Measurements from ENCODE around the gene PTPRM.
A peak's percentile ranks its signal among the peaks of the same experiment; 100 is the strongest.
"Not testable (repeated sequence)": the region's sequence is repeated elsewhere in the genome, so short reads cannot be mapped to it uniquely, and the experiment has no call there.

Gene PTPRM

GRCh38 chr18:7958897-7959146 is 391.7 kb downstream of the PTPRM start:
- DNase-seq = no peak

DNA sequence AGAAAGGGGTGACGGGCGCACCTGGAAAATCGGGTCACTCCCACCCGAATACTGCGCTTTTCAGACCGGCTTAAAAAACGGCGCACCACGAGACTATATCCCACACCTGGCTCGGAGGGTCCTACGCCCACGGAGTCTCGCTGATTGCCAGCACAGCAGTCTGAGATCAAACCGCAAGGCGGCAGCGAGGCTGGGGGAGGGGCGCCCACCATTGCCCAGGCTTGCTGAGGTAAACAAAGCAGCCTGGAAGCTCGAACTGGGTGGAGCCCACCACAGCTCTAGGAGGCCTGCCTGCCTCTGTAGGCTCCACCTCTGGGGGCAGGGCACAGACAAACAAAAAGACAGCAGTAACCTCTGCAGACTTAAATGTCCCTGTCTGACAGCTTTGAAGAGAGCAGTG is 399.6 kb downstream of the PTPRM start:
- not testable (repeated sequence) for DNase-seq

DNA sequence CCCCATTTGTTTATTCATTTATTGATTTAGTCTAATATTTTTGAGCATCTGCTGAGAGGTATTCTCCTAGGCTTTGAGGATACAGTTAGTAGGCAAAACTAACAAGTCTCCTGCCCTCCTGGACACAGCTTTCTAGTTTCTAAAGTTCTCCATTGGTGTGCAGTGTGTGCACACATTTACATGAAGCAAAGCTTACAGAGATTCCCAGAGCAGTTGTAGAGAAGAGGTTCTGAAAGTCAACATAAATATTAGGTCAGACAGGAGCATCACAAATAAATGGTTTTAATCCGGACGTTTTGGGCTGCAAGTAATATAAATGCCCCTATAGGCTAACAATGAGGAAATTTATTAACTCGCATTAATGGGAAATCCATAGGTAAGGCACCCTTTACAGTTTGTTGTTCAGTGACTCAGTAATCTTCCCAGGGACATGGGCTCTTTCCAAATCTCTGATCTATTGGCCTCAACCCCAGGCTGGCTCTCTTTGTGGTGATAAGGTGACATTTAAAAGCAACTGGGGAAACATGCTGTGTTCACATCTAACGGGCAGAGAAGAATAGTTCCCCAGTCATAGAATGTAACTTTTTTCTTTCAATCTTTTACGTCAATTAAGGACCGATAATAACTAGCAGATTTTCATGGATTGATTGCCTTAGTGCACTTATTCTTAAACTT is 407.2 kb downstream of the PTPRM start:
- DNase-seq = no peak

DNA sequence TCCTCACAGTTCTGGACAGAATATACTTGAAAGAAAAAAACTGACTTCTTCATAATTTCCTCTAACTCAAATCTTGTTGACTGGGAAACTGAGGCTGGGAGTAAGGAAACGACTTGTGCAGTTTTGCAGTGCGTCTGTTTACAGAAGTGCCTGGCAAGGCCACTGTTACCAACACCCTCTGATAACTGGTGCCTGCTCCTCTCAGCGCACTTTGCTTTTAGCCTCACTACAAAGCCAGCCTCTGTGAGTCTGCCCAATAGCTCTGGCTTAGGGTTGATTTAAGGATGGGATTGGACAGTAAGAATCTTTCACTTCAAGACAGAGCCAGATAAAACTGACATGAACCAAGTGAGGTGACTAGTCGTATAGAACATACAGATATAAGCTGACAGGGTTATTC is 410.8 kb downstream of the PTPRM start:
- DNase-seq = no peak

DNA sequence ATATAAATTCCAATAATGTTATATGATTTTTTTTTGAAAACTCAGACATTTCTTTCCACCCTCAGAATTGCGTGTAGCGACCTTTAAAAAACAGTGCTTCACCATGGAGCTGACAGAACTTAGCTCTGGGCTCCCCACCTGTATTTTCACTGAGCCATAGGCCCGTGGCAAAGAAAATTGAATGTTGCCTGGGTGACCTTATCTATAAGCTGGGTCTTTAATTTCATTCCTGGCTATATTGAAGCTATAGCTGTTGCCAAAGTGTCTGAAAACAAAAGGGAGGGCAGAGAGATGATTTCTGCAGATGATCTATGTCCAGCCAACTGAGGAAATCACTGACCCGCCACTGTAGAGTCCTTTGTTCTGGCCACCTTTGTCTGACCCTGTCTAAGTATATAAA is 411.7 kb downstream of the PTPRM start:
- no peak for DNase-seq

- DNase-seq = no peak
Observed at GRCh38 chr18:7979714-7980113, 412.6 kb downstream of the PTPRM start.

DNA sequence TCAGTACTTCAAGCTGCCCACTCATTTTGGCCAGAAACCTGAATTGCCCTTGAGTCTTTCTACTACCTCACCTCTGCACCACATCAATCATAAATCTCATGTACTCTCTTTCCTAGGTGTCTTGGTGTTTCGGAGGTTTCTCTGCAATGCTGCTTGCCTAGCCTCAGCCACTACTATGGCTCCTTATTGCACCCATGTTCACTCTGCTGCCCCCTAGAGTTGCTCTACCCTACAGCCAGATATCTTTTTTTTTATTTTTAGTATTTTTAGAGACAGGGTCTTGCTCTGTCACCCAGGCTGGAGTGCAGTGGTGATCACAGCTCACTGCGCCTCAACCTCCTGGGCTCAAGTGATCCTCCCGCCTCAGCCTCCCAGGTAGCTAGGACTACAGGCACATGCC is 413.0 kb downstream of the PTPRM start:
- no peak for DNase-seq

DNA sequence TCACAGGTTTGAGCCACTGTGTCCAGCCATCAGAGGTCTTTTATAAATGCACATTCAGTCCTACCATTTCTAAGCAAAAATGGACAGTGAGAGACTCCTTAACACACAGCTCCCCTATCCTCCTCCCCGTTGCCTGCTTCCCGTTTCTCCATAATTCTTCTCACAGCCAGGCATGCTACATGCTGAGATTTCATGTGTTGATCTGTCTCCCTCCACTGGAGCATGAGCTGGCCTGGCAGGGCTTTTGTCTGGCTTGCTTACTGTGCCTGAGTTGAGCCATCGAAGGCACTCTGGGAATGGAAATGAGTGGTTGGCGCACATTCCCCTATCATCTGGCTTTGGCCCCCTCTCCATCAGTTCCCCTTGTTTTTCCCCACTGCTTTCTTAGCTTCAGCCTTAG is 413.5 kb downstream of the PTPRM start:
- no peak for DNase-seq

DNA sequence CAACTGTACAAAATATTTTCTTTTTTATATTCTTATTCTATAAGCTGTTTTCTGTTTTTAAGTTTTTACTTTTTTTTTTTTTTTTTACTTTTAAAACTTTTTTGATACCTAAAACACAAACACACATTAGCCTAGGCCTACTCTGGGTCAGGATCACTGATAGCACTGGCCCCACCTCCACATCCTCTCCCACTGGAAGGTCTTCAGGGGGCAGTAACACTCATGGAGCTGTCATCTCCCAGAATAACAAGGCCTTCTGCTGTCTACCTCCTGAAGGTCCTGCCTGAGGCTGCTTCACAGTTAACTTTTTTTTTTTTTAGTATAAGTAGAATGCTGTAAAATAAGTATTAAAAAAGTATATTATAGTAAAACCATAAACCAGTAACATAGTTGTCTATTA is 415.1 kb downstream of the PTPRM start:
- no peak for DNase-seq

DNA sequence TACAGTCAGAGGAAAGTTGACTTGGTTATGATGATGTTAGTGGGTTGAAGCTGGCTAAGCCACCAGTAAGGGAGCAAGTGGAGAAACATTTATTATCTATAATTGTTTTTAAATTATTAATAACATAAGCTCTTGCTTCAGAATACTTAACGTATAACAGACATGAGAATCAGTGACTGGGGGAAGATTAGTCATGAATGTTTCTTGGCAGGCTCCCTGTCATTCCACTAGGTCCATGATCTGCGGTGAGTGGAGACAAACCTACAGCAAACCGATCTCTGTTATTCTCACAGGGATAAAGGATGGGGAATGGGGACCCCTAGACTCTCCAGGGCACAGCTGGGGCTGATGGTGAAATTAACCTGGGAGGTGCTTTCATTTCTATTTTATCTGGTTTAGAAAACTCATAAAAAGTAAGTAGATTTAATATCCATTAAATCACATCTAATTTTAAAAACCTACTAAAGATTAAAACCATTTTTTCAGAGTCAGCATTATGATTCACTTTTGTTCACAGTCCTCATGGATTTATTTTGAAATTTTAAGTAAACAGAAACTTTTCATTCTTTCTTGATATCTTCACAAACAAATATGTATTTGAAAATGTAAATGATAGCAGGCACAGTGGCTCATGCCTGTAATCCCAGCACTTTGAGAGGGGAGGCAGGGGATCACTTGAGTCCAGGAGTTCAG is 420.3 kb downstream of the PTPRM start:
- DNase-seq = no peak

DNA sequence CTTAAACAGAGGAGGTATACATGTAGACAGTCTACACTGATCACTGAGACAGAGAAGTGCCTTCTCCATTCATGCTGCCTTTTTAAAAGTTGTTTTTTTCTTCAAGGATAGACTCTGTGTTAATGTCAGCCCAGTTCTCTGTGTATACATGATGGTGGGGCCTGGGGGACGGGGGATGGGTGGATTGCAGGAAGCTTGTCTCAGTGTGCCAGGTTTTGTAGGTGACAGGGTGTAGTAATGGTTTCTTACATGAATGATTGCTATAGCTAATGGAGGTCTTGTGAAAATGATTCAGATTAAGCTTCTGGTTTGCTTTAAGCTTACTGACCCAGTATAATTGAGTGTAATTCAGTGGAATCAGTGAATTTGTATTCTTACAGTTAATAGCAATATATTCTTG is 423.6 kb downstream of the PTPRM start:
- no peak for DNase-seq

- DNase-seq = peak; percentile 36
Observed at GRCh38 chr18:8001711-8002301, 434.7 kb downstream of the PTPRM start.

DNA sequence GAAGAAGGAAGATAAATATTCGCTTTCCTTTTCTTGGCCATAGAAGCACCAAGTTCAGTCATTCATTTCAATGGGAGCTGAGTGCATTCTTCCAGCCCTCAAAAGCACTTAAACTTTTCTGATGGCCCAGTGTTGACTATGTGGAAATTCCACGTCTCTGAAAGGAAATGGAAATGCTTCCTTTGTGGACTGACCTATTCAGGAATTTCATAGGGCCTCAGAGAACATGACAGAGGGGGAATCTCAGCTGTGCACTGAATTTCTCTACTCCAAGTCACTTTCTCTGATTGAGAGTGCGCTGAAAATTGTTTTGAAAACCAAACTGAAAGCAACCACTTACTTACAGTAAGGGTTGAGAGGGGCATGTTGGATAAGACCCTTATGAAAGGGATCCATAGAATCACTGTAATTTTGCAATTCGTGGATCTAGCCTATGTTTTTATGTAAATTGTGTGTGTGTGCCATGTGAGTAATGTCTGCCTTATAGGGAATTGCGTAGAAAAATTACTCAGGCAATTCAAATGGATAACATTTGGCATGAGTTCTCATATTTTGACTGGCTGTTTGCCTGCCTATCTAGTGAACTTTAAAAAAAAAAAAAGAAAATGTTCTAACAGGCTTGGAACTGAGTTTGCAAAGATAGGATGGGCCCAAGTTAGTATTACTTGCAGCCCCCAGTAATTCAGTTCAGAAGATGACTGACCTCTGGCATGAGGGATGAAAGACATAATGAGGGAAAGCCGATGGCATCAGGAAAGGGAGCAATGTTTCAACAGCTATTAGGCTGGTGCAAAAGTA is 437.0 kb downstream of the PTPRM start:
- no peak for DNase-seq

DNA sequence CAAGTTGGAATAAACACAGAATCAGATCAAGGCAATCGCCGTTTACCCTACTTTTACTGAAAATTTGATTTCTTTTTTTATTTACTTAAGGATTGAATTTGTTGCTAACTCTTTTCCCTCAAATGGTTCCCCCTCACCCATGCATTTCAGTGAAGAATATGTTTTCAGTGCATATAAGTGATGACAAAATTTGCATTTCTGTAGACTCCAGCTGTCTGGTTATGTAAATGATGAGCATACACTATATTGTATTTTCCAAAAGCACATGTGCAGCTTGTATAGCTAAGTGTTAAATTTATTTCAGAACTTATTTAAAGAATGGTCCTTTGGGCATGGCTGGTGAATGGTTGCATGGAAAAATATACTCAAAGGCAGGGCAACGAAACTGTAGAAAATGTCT is 437.7 kb downstream of the PTPRM start:
- DNase-seq = no peak

- no peak for DNase-seq
Observed at GRCh38 chr18:8005870-8006569, 438.9 kb downstream of the PTPRM start.

DNA sequence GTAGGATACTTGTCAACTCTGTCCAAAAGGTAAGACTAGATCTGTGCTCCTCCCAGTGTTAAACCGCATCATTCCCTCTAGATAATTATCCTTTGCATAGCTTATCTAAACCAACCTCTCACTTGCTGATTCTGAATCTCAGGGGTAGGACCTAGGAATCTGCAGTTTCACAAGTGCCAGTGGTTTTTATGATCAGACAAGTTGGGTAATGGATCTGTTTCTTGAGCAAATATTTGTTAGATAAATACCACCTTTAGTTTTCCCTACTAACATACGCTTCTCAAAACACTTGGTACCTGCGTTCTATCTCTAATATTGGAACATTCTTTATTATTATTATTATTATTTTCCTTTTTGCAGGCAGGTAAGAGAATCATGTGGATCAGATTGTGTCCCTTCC is 439.9 kb downstream of the PTPRM start:
- no peak for DNase-seq

GRCh38 chr18:8008033-8008432 is 440.9 kb downstream of the PTPRM start:
- DNase-seq = no peak

DNA sequence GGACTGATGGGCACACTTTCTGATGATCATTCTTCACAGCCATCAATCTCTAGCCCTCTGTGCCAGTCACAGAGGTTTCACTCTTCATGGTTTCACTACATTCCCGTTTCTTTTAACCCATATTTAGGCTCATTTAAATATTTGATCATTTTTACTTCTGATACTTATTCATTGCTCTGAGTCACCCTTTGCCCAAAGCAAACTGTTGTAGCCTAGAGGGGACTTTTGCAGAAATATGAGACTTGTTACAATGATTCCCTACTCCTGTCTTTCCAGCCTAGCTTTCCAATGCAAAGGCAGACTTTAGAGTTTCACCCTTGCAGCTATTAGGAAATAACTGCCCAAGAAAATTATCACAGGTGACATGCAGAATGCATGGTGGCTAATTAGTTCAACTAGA is 444.2 kb downstream of the PTPRM start:
- no peak for DNase-seq

DNA sequence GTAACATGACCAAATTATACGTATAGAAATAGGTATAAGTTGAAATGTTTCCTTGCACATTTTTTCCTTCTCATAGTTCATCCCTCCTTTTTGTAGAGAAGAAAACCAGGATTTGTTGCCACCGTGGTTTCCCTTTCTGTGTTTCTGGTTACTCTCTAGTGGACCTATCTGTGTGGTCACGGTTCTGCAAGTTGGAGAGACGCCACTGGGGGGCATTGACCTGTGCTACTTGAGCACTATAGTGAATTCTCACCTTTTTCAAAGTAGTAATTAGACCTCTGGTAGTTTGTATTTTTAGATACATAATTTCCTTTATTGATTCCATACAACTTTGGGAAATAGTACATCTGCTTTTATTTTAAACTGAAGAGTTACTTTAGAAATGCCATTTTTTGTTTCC is 444.8 kb downstream of the PTPRM start:
- no peak for DNase-seq

- DNase-seq = no peak
Observed at GRCh38 chr18:8018701-8019331, 451.7 kb downstream of the PTPRM start.

- no peak for DNase-seq
Observed at GRCh38 chr18:8019600-8019999, 452.5 kb downstream of the PTPRM start.

DNA sequence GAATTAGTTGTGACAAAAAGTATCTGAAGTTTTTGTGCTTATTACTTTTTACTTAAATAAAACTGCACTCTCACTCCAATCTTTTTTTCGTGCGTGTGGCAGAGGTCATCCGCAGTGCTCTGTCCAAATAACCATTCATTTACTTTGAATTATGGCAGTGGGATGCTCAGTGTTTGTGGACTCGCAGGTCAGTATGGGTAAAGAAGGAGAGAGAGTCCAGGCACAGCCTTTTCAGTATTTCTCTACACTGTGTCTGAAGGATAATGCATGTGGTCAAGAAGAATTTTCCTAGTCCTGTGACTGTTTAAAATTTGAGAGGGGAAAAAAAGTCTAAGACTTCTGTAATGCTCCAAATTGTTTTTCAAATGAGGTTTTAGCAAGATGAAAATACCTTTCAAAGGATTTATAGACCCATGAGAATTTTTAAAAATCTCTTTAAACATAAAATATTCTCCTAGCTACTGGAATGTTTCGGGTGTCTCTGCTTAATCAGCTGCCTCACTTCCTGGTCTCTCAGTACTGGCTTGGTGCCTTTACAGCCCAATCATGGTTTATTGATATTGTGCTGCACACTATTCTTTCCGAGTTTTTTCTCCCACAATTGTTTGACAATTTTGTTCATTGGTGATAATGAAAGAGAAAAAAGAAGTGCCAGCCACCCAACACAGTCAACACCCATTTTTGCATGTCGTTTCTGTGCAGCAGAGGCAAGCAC is 453.2 kb downstream of the PTPRM start:
- DNase-seq = no peak

All from femur (tissue), 1 donor.